GM12878 (cell line): ENCODE measurements around the gene CNR2. TPM values are rescaled to one million over a fixed set of nuclear protein-coding genes. Genes with fewer than 3 reads are reported as not detected.
A peak's percentile ranks its signal among the peaks of the same experiment; 100 is the strongest.

Experiments
- ATAC-seq: fragments of 200-7000 bp; cut with Tn5 transposase; 3 replicates; pipeline ENCODE4 v1.9.1; 2020; ENCODE audit warnings: mild to moderate bottlenecking, moderate library complexity
- BruUV-seq: library from RNA; stranded (reverse); fragments of 400-500 nt; replicated peaks from 2 replicates; lab custom pipeline; 2021; lab: Mats Ljungman, UMichigan
- CTCF ChIA-PET: fragments of 300-600 bp; sonication (Branson Sonifier 250); formaldehyde crosslinking; extraction: SDS; loops from one replicate; lab custom pipeline; 2021; ENCODE audit warnings: inconsistent platforms; lab: Yijun Ruan, JAX
- POLR2A ChIA-PET: fragments of 350-600 bp; formaldehyde crosslinking; extraction: SDS; loops from one replicate; lab custom pipeline; 2021; ENCODE audit warnings: inconsistent platforms; lab: Charles Lee
- RAD21 ChIA-PET: fragments of 300-600 bp; sonication (Branson Sonifier 250); formaldehyde crosslinking; loops from one replicate; lab custom pipeline; 2023; ENCODE audit warnings: antibody characterized with exemption; ENCODE audit not compliant: unreplicated experiment; lab: Charles Lee
- SMC1A ChIA-PET: fragments of 300-600 bp; sonication (Branson Sonifier 250); formaldehyde crosslinking; loops from one replicate; lab custom pipeline; 2023; ENCODE audit not compliant: unreplicated experiment, uncharacterized antibody; lab: Charles Lee
- DNase-seq: peaks from one replicate; pipeline ENCODE4 v3.0.0-alpha.2; 2011; ENCODE audit warnings: low read depth, low spot score
- FAIRE-seq: peaks from 3 replicates; lab custom pipeline; 2011; peaks lifted over from hg19 to GRCh38; lab: Jason Lieb, UNC
- H2AFZ ChIP-seq: 2 replicates; pipeline ENCODE4 v1.6.0; 2011; ENCODE audit warnings: low read depth, low read length, control low read depth; ENCODE audit not compliant: control insufficient read depth
- H3K27ac ChIP-seq: 2 replicates; pipeline ENCODE4 v1.5.1; 2011; ENCODE audit warnings: control low read depth; ENCODE audit not compliant: control insufficient read depth, insufficient read depth
- H3K27me3 ChIP-seq, 2 experiments: replicated peaks in 1 of 2; 2 replicates each; pipeline versions ENCODE4 v1.6.0 to v1.6.1; 2011; ENCODE audit warnings: low read length in 1 of 2; ENCODE audit not compliant: control insufficient read depth in 2 of 2, insufficient read depth in 2 of 2
- H3K36me3 ChIP-seq, 2 experiments: 2 replicates each; pipeline ENCODE4 v1.5.1; 2011; ENCODE audit warnings: low read length in 1 of 2; ENCODE audit not compliant: control insufficient read depth in 2 of 2, insufficient read depth in 2 of 2
- H3K4me1 ChIP-seq: 2 replicates; pipeline ENCODE4 v1.6.1; 2011; ENCODE audit warnings: mild to moderate bottlenecking, low read length, moderate library complexity, mixed read lengths; ENCODE audit not compliant: control insufficient read depth, insufficient read depth
- H3K4me2 ChIP-seq: 2 replicates; pipeline ENCODE4 v1.6.0; 2011; ENCODE audit warnings: control low read depth; ENCODE audit not compliant: control insufficient read depth, insufficient read depth
- H3K4me3 ChIP-seq: fragments of 200-600 bp; sonication (generic); 2 replicates; pipeline ENCODE4 v1.5.1; 2016
- H3K79me2 ChIP-seq: 2 replicates; pipeline ENCODE4 v1.6.0; 2011; ENCODE audit warnings: low read length; ENCODE audit not compliant: control insufficient read depth, insufficient read depth
- H3K9ac ChIP-seq: 2 replicates; pipeline ENCODE4 v1.8.0; 2011; ENCODE audit warnings: low read length, control low read depth, mixed read lengths; ENCODE audit not compliant: control insufficient read depth, insufficient read depth
- H3K9me3 ChIP-seq: replicated peaks from 3 replicates; pipeline ENCODE4 v1.5.1; 2011; ENCODE audit warnings: mild to moderate bottlenecking, low read length; ENCODE audit not compliant: control insufficient read depth, insufficient read depth
- H4K20me1 ChIP-seq: 2 replicates; pipeline ENCODE4 v1.6.0; 2011; ENCODE audit not compliant: control insufficient read depth, insufficient read depth
- BACH1 ChIP-seq: fragments of 450-650 bp; IDR thresholded peaks from 2 replicates; pipeline ENCODE4 v1.6.1; 2017; ENCODE audit warnings: mild to moderate bottlenecking, borderline replicate concordance
- BCL11A ChIP-seq: IDR thresholded peaks from 2 replicates; pipeline ENCODE4 v1.6.1; 2011; ENCODE audit warnings: low read depth, low read length
- BHLHE40 ChIP-seq, 2 experiments: fragments of 450-650 bp in 1 of 2; IDR thresholded peaks; 2 replicates each; pipeline ENCODE4 v1.6.1; 2011 to 2017; ENCODE audit warnings: low read depth in 2 of 2, borderline replicate concordance in 1 of 2, improper control_type of control experiment in 1 of 2, low read length in 1 of 2, mild to moderate bottlenecking in 1 of 2
- BRCA1 ChIP-seq: IDR thresholded peaks from 2 replicates; pipeline ENCODE4 v1.6.1; 2011; ENCODE audit warnings: low read depth, low read length, improper control_type of control experiment
- CBFB ChIP-seq: IDR thresholded peaks from 2 replicates; pipeline ENCODE4 v1.6.1; 2016; ENCODE audit warnings: antibody characterized with exemption, low read depth
- CEBPB ChIP-seq, 2 experiments: fragments of 150-350 bp in 1 of 2; IDR thresholded peaks; 2 replicates each; pipeline ENCODE4 v1.6.1; 2012 to 2014; ENCODE audit warnings: low read depth in 2 of 2, low read length in 2 of 2, borderline replicate concordance in 1 of 2, inconsistent platforms in 1 of 2
- CHD2 ChIP-seq: IDR thresholded peaks from 2 replicates; pipeline ENCODE4 v1.6.1; 2011; ENCODE audit warnings: low read depth, low read length, improper control_type of control experiment, borderline replicate concordance
- KLF5 ChIP-seq: fragments of 450-650 bp; IDR thresholded peaks from 2 replicates; pipeline ENCODE4 v1.6.1; 2014; ENCODE audit warnings: mild to moderate bottlenecking; ENCODE audit not compliant: partially characterized antibody
- MTA2 ChIP-seq: fragments of 450-650 bp; IDR thresholded peaks from 2 replicates; pipeline ENCODE4 v1.6.1; 2016; ENCODE audit warnings: low read depth, mild to moderate bottlenecking, moderate library complexity
- MTA3 ChIP-seq: IDR thresholded peaks from 2 replicates; pipeline ENCODE4 v1.6.1; 2012; ENCODE audit warnings: low read length, inconsistent platforms, borderline replicate concordance
- MYB ChIP-seq: fragments of 150-350 bp; IDR thresholded peaks from 2 replicates; pipeline ENCODE4 v1.6.1; 2014; ENCODE audit warnings: mild to moderate bottlenecking, low read depth, low read length, borderline replicate concordance
- NBN ChIP-seq: fragments of 450-650 bp; IDR thresholded peaks from 2 replicates; pipeline ENCODE4 v1.6.1; 2016
- NR2C2 ChIP-seq: IDR thresholded peaks from 2 replicates; pipeline ENCODE4 v1.6.1; 2011; ENCODE audit warnings: borderline replicate concordance, low read depth; ENCODE audit not compliant: control insufficient read depth, insufficient read length
- PAX5 ChIP-seq: IDR thresholded peaks from 2 replicates; pipeline ENCODE4 v1.6.1; 2011; ENCODE audit warnings: low read depth, low read length, borderline replicate concordance
- PAX8 ChIP-seq: fragments of 450-650 bp; IDR thresholded peaks from 2 replicates; pipeline ENCODE4 v1.6.1; 2017; ENCODE audit warnings: mild to moderate bottlenecking, moderate library complexity
- POU2F2 ChIP-seq: IDR thresholded peaks from 3 replicates; pipeline ENCODE4 v1.6.1; 2011; ENCODE audit warnings: low read depth, mild to moderate bottlenecking, low read length, borderline replicate concordance
- RCOR1 ChIP-seq: conservative IDR thresholded peaks from 2 replicates; pipeline ENCODE4 v1.6.1; 2012; ENCODE audit warnings: low read depth, low read length, improper control_type of control experiment
- SMAD1 ChIP-seq: fragments of 450-650 bp; IDR thresholded peaks from 2 replicates; pipeline ENCODE4 v1.6.1; 2018; ENCODE audit warnings: mild to moderate bottlenecking, low read depth; ENCODE audit not compliant: partially characterized antibody
- SRF ChIP-seq, 2 experiments: IDR thresholded peaks; 2 replicates each; pipeline ENCODE4 v1.6.1; 2011; ENCODE audit warnings: low read depth in 2 of 2, low read length in 2 of 2, mild to moderate bottlenecking in 1 of 2, moderate library complexity in 1 of 2
- TAF1 ChIP-seq: IDR thresholded peaks from 2 replicates; pipeline ENCODE4 v1.6.1; 2011; ENCODE audit warnings: mild to moderate bottlenecking, low read depth, low read length, borderline replicate concordance
- YY1 ChIP-seq: IDR thresholded peaks from 2 replicates; pipeline ENCODE4 v1.6.1; 2011; ENCODE audit warnings: low read depth, mild to moderate bottlenecking, low read length
- ZNF24 ChIP-seq: fragments of 450-650 bp; IDR thresholded peaks from 2 replicates; pipeline ENCODE4 v1.6.1; 2017; ENCODE audit warnings: antibody characterized with exemption, mild to moderate bottlenecking
- WGBS: methylation state at CpG from one replicate; pipeline ENCODE4 v1.1.6; 2016; ENCODE audit warnings: low lambda C conversion rate; ENCODE audit not compliant: insufficient replicate concordance, insufficient coverage; ENCODE audit errors: missing lambda C conversion rate; 5-methylcytosine and 5-hydroxymethylcytosine counted together
- in situ Hi-C: fragments of 300-500 bp; cut with MboI; formaldehyde crosslinking; loops from 9 replicates; pipeline ENCODE4 v1.14.3; 2018; ENCODE audit warnings: mixed read lengths
- intact Hi-C: fragments of 100-400 bp; cut with micrococcal nuclease; formaldehyde crosslinking; loops from one replicate; pipeline ENCODE4 v1.14.2; 2022; ENCODE audit not compliant: unreplicated experiment
- polyA plus RNA-seq, 11 experiments: library from polyadenylated mRNA; depleted of rRNA in 4 of 11; unstranded in 6 of 11; stranded (reverse) in 5 of 11; fragments of >200 nt; fragmentation: Nextera tagmentation in 4 of 11; fragmentation: Illumina TruSeq in 1 of 11; extraction: Ambion mirVana in 4 of 11; extraction: Trizol in 1 of 11; gene quantifications; 1 replicate in 1 of 11; 2 replicates in 10 of 11; pipeline versions ENCODE4 v1.2.1 to v1.2.3, GENCODE V29; 2011 to 2016; ENCODE audit warnings: inconsistent platforms in 2 of 11, missing spikeins in 2 of 11, low read depth in 1 of 11
- total RNA-seq, 4 experiments: library from RNA; depleted of rRNA in 3 of 4; stranded (reverse); fragments of >200 nt in 3 of 4; fragmentation: Illumina TruSeq in 1 of 4; extraction: Trizol in 1 of 4; gene quantifications; 2 replicates each; pipeline versions ENCODE4 v1.2.1 to v1.2.3, GENCODE V29; 2013 to 2021
- TF ChIP-seq, protein P1 (sequence below): IDR thresholded peaks from 2 replicates; pipeline ENCODE4 v1.6.1; 2012; ENCODE audit warnings: low read depth, low read length, improper control_type of control experiment
- TF ChIP-seq, protein P2 (sequence below): fragments of 450-650 bp; IDR thresholded peaks from 2 replicates; pipeline ENCODE4 v1.6.1; 2018; ENCODE audit warnings: borderline replicate concordance, mild to moderate bottlenecking; ENCODE audit not compliant: partially characterized antibody

The CNR2 gene
- total and polyA plus RNA-seq, 10 of the 15 experiments (the other 5 are each of a cell fraction or from before 2014, with no cell fraction given) = 0.46 to 19.8 (median 12.2) TPM

DNA sequence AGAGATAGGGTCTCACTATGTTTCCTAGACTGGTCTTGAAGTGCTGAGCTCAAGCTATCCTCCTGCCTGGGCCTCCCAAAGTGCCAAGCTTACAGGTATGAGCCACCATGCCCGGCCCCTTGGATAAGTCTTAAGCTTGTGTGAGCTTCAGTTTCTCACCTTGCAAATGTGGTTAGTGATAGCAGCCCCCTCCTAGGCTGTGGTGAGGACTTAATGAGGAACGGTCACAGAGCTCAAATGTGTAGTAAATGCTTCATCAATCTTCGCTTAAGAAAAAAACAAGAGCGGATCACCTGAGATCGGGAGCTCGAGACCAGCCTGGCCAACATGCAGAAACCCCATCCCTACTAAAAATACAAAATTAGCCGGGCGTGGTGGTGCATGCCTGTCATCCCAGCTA, 3.0 kb downstream of the CNR2 start:
- SMC1A ChIA-PET = interaction anchor here (0.9 to 7.7 kb wide), 17 partner anchors 14 to 138 kb away, joined by 3 to 66 read pairs (median 5); partner anchors contain the start of genes HMGCL, PNRC2 and SRSF10
- peak overlapping the region; percentile 82 for H3K4me2 ChIP-seq
- in situ Hi-C loops = no loop called here
- TF ChIP-seq MTA3 = no peak
- TF ChIP-seq TAF1 = 0 out of 2 replicates have a peak, but pooled peaks have one; percentile 13
- no peak for TF ChIP-seq NBN
- TF ChIP-seq NR2C2 = no peak
- TF ChIP-seq CEBPB (IDR thresholded peaks at IDR 0.05; ENCODE audit: borderline replicate concordance in 1 of 2, low read depth in 2 of 2, low read length in 2 of 2) = no peak
- peak; percentile 85; the same call in 1 of the 2 replicates for TF ChIP-seq MYB
- TF ChIP-seq PAX8 = no peak
- 0 out of 2 replicates have a peak, but pooled peaks have one; percentile 34 for TF ChIP-seq PAX5
- TF ChIP-seq BHLHE40 (IDR thresholded peaks at IDR 0.05; ENCODE audit: borderline replicate concordance in 1 of 2, low read depth in 2 of 2, low read length in 1 of 2) = peak; percentile 27 to 60; a peak in 2 of 4 replicates
- peak; percentile 38; the same call in 1 of the 2 replicates for TF ChIP-seq CHD2
- TF ChIP-seq SMAD1 = no peak
- TF ChIP-seq, protein P1, sequence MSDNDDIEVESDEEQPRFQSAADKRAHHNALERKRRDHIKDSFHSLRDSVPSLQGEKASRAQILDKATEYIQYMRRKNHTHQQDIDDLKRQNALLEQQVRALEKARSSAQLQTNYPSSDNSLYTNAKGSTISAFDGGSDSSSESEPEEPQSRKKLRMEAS = no peak
- TF ChIP-seq BRCA1 = no peak
- no peak for TF ChIP-seq SRF (IDR thresholded peaks at IDR 0.05; ENCODE audit: low read depth in 2 of 2, low read length in 2 of 2)
- TF ChIP-seq, protein P2, sequence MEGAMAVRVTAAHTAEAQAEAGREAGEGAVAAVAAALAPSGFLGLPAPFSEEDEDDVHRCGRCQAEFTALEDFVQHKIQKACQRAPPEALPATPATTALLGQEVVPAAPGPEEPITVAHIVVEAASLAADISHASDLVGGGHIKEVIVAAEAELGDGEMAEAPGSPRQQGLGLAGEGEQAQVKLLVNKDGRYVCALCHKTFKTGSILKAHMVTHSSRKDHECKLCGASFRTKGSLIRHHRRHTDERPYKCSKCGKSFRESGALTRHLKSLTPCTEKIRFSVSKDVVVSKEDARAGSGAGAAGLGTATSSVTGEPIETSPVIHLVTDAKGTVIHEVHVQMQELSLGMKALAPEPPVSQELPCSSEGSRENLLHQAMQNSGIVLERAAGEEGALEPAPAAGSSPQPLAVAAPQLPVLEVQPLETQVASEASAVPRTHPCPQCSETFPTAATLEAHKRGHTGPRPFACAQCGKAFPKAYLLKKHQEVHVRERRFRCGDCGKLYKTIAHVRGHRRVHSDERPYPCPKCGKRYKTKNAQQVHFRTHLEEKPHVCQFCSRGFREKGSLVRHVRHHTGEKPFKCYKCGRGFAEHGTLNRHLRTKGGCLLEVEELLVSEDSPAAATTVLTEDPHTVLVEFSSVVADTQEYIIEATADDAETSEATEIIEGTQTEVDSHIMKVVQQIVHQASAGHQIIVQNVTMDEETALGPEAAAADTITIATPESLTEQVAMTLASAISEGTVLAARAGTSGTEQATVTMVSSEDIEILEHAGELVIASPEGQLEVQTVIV = no peak
- TF ChIP-seq KLF5 = no peak
- peak; percentile 24; the same call in 1 of the 2 replicates for TF ChIP-seq BACH1
- TF ChIP-seq MTA2 = peak; percentile 94
- TF ChIP-seq CBFB = 0 out of 2 replicates have a peak, but pooled peaks have one; percentile 22
- peak; percentile 29; the same call in 1 of the 2 replicates for TF ChIP-seq ZNF24
- peak; percentile 89; the same call in 1 of the 2 replicates for TF ChIP-seq BCL11A
- 0 out of 2 replicates have a peak, but pooled peaks have one; percentile 25 for TF ChIP-seq YY1
- TF ChIP-seq RCOR1 = no peak
- TF ChIP-seq POU2F2 = peak; percentile 36; the same call in 1 of the 3 replicates

More for the DNA sequence above, 3.0 kb downstream of the CNR2 start:
- RAD21 ChIA-PET = interaction anchor here (0.8 to 5.9 kb wide), 20 partner anchors 11 to 333 kb away, joined by 3 to 54 read pairs (median 5); partner anchors contain the start of genes GALE, HMGCL, PITHD1 and PNRC2
- DNase-seq (no peak), FAIRE-seq (no peak), ATAC-seq (peak; percentile 43)
- Histone ChIP-seq H3K27ac (peak overlapping the region; percentile 98), H2AFZ (no peak overlapping the region), H3K4me1 (peaks cover 56% of the 10 kb centered on the region), H3K79me2 (peaks cover 68% of the 10 kb centered on the region), H3K4me3 (peak overlapping the region; percentile 66), H3K9ac (peak overlapping the region; percentile 88), H4K20me1 (no peaks in the 10 kb centered on the region), H3K27me3 (no peaks in the 10 kb centered on the region), H3K9me3 (no peaks in the 10 kb centered on the region), H3K36me3 (no peaks in the 10 kb centered on the region)
- POLR2A ChIA-PET = interaction anchor here (0.6 to 4.3 kb wide), 23 partner anchors 21 to 859 kb away, joined by 3 to 26 read pairs (median 5); partner anchors contain the start of genes ELOA, HMGCL, PNRC2 and SRSF10
- intact Hi-C loops = no loop called here
- BruUV-seq = no TSS peak
- WGBS = 4% methylated on average over 8 of the region's 8 CpGs
- CTCF ChIA-PET = interaction anchor here (0.7 to 10.5 kb wide), 15 partner anchors 14 to 484 kb away, joined by 3 to 109 read pairs (median 4); no protein-coding TSS in a partner anchor
